Hindlimb muscle (tissue), 1 donor: ENCODE data around the gene SLC16A1. TPM values are rescaled to one million over a fixed set of nuclear protein-coding genes. Genes with fewer than 3 reads are reported as not detected.
"Not testable (repeated sequence)": the region's sequence is repeated elsewhere in the genome, so short reads cannot be mapped to it uniquely, and the experiment has no call there.

ENCODE experiments used
- DNase-seq: peaks from one replicate; pipeline ENCODE4 v3.0.0-alpha.2; 2013
- polyA plus RNA-seq: library from polyadenylated mRNA; unstranded; fragments of 120-200 nt; gene quantifications from one replicate; pipeline ENCODE4 v1.2.1, GENCODE V29; 2013; ENCODE audit not compliant: insufficient read length

Gene SLC16A1, protein sequence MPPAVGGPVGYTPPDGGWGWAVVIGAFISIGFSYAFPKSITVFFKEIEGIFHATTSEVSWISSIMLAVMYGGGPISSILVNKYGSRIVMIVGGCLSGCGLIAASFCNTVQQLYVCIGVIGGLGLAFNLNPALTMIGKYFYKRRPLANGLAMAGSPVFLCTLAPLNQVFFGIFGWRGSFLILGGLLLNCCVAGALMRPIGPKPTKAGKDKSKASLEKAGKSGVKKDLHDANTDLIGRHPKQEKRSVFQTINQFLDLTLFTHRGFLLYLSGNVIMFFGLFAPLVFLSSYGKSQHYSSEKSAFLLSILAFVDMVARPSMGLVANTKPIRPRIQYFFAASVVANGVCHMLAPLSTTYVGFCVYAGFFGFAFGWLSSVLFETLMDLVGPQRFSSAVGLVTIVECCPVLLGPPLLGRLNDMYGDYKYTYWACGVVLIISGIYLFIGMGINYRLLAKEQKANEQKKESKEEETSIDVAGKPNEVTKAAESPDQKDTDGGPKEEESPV
- 37.3 TPM for polyA plus RNA-seq

DNA sequence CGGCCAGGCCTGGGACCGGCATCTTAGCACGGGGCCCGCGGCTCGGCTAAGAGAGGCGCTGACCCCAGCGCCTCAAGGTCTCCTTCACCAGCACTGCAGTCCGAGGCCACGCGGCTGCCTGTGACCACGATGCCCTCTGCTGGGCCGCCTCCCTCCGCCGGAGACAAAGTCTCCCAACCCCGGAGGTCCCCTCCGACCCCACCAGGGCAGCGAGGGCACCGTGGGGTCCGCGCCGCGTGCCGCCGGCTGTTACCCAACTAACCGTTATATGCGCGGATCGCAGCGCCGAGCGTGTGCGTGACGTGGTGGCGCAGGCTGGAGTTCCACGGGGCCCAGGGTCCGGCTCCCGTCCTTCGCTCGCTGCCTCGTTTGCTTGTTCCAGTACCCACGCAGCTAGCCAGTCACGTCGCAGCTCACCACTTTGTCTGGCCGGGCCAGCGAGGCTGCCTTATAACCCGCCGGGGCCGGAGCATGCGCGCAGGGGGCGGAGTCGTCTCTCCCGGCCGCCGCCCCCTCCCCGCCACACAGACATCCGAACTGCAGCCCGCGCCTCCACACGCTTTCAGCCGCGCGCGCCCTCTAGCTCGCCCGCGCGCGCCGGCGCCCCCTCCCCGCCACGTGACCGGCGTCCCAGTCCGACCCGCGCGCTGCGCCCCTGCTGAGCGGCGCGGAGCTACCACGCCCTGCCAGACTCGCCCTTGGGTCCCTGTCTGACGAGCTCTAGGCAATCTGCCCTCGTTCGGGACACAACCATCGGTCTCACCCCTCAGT is at the start of gene SLC16A1:
TSS of gene SLC16A1 (minus strand) at position 424 of the 771 bp plus-strand sequence. CDS start 26,888 bp downstream, outside the sequence.
- DNase-seq = peak; percentile 95

GRCh38 chr1:113003751-113004690 is 48.0 kb upstream of the SLC16A1 start:
- no peak for DNase-seq

DNA sequence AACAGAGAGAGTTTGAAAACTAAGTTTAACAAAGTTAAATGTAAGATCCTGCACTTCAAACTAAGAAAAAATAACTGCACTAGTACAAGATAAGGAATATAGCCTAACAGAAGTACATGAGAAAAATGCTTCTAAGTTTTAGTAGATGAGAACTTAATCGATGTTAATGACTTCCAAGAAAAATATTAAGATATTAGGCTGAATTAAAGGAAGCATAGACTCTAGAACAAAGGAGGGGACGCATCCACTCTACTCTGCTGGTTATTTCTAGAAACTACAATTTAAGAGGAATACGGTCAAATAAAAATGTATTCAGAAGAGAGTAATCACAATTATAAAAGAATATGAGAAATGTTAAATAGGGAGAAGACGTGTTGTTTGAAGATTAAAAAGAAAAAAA is 46.3 kb upstream of the SLC16A1 start:
- no peak for DNase-seq

DNA sequence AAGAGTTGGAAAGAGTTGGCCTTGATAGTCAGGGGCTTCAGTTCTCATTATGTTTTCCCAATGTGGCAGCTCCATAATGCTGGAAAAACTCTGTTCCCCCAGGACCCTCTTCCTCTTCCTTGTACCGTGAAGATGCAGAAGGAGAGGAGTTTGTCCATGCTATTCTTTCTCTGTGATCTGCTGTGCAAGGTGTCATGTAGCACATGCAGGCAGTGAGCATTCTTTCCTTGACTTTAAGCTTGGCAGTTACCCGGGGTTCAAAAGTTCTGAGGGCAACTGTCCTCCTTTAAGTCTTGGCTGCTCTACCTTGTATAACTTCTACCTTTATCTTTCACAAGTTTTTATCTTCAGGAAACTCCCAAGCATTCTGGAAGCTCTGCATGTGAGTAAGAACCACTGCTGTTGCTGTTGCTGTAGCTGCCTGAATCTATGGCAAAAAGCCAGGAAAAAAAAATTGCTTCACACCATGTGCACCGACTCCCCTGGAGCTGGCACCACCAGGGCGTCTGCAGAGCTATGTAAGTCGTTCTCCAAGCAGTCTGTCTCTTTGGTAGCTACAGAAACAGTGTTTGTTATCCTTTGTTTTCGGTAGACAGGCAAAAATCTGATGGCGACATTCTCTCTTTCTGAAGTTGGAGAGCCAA is 42.7 kb upstream of the SLC16A1 start:
- DNase-seq = no peak

DNA sequence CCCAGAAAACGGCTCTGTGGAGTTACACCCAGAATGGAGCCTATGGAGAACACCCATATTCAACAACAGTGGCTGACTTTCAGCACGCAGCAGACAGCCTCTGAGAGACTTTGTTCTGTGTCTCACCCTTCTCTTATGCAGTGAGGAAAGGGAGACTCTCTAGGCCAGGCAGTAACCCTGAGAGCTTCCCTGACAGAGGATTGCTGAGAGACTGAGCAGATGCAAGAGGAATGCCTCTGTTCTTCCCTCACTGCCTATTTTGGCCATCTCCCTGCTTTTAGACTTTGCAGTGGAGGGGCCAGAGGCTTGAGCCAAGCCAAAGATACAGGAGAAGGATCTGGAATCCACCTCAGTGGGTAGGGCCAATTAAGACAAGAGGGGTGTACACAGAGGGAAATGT is 41.8 kb upstream of the SLC16A1 start:
- DNase-seq = no peak

GRCh38 chr1:112995890-112996289 is 39.9 kb upstream of the SLC16A1 start:
- DNase-seq = no peak

GRCh38 chr1:112995021-112995420 is 39.0 kb upstream of the SLC16A1 start:
- not testable (repeated sequence) for DNase-seq

- no peak for DNase-seq
These were observed 36.8 kb upstream of the SLC16A1 start for GRCh38 chr1:112992780-112993179.

DNA sequence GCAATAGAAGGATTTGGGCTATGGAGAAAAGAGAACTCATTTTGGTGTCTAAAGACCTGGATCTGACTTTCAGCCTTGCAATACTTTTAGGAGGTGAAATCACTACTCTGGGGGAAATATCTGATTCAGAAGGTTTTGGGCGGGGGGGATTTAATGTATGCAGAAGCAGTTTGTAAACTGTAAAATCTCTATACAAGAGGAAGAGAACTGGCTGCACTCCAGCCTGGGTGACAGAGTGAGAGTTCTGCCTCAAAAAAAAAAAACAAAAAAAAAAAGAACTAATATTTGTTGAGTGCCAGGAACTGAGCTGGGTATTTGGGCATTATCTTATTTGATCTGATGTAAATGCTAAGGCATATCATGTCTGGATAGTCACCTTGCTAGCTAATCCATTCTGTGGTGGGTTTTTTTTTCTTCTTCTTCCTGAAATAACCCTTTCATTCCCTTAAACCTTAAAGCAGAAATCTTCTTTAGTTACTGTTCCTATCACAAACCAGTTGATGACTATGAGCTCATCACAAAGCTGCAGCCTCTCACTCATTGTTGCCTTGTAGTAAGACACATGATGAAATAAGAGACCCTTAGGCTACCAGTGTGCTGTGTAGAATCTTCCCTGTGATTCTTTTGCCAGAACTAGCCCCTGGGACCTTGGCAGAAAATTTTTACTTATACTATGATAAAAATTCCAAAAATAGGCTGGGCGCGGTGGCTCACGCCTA is 35.6 kb upstream of the SLC16A1 start:
- DNase-seq = no peak

- no peak for DNase-seq
These were observed 34.3 kb upstream of the SLC16A1 start for GRCh38 chr1:112990271-112990670.

DNA sequence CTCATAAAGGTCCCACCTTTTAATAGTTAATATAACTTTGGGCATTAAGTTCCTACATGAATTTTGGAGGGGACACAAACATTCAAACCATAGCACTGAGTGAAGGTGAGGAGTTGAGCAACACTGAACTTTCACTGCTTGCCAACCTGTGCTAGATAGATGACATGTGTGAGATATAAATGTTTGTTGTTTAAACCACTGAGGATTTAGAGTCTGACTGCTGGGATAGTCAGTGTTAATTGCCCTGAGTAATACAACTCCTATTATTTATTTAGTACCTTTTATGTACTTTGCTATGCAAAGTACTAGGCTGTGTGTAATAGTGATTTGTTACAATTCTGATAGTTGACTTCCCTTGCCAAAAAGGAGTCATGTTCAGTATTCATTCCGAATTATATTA is 32.4 kb upstream of the SLC16A1 start:
- no peak for DNase-seq

- no peak for DNase-seq
These were observed 29.1 kb upstream of the SLC16A1 start for GRCh38 chr1:112985123-112985522.

- no peak for DNase-seq
These were observed 27.6 kb upstream of the SLC16A1 start for GRCh38 chr1:112983537-112984131.

- no peak for DNase-seq
These were observed 27.0 kb upstream of the SLC16A1 start for GRCh38 chr1:112982853-112983536.

DNA sequence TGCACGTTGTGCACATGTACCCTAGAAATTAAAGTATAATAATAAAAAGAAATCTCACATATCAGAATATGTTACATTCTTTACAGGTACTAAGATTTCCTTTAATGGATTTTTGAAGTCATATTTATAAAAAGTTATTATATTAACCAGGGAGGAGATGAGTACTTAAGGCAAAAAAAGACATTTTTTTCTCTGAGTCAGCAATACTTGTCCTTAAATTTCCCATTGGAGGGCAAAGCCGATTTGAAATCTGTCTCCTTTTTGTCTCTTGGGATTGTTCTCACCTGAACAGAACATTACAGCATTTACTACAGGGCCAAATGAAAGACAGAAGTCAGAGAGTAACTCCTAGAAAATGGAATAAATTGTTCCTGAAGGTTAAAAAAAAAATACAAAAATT is 26.3 kb upstream of the SLC16A1 start:
- no peak for DNase-seq

GRCh38 chr1:112981834-112982233 is 25.8 kb upstream of the SLC16A1 start:
- DNase-seq = not testable (repeated sequence)

- DNase-seq = no peak
These were observed 25.4 kb upstream of the SLC16A1 start for GRCh38 chr1:112981426-112981825.

DNA sequence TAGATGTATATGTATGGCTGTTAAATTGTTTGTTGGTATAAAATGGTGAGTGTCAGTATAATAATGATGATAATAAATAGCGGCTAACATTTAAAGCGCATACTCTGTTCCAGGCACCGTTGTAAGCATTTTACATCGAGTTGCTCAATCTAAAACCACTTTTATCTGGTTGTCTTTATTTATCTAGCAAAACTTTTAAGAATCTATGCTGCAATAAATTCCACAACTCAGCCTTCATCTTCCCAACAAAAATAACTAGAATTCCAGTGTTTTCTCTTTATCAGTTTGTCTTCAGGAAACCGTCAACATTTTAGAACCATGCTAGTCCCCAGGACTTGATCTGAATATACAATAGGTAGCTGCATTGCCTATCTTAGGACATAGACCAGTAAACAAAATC is 19.3 kb upstream of the SLC16A1 start:
- DNase-seq = no peak

DNA sequence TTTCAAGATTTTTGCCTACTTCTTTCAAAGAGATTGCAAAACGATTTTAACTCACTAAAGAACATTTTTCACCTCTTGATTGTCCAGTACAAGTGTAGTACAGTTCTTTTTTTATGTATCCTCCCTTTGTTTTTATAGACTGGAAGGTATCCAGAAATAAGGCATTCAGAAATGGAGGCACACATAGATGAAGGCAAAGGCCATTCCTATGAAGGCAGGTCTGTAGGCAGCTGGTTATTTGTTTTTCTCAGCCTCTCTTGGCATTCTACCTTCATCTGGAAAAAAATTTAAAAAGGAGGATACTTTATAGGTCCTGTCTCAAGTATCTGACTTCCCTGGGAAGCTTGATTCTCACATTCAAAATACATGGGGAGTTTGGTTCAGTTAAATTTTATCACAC is 18.6 kb upstream of the SLC16A1 start:
- DNase-seq = no peak

- no peak for DNase-seq
These were observed 17.8 kb upstream of the SLC16A1 start for GRCh38 chr1:112973788-112974187.
